ENCODE measurements around the gene GDF10.
A peak's percentile ranks its signal among the peaks of the same experiment; 100 is the strongest.

Gene GDF10

DNA sequence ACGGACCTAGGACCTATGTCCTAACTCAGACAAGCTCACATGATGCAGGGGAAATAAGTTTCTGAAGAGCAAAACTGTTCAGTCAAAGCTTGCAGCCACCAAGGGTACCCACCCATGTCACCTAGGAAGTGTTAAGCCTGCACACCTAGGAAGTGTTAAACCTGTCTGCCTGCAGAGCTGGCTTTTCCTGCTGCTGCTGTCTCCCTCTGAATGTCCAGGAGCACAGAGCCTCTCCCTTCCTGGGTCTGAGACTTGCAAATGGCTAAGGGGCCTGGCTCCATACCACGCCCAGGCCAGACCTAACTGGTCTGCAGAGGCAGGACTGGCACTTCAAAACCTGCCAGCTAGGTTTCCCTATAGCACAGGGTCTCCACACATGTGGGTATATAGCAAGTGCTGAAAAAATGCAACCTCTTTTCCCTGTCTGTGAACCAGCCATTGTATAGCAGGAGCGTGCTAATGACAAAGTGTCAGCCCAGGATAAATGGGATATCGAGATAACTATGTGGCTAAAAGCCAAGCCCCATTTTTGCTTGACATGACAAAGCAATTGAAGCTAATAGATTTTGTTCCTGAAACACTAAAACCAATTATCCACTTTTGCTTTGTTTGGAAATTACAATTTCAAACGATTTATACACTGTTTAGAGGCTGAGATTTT is 23.8 kb downstream of the GDF10 start:
- Histone ChIP-seq H3K27me3 (no peaks in the 10 kb centered on the region), H3K4me3 (ENCODE audit: low read depth, low read length) (no peak overlapping the region), H3K4me1 (peaks cover 7% of the 10 kb centered on the region), H3K36me3 (no peaks in the 10 kb centered on the region), H3K9me3 (no peaks in the 10 kb centered on the region)
- no peak for DNase-seq
- TF ChIP-seq, protein P1, sequence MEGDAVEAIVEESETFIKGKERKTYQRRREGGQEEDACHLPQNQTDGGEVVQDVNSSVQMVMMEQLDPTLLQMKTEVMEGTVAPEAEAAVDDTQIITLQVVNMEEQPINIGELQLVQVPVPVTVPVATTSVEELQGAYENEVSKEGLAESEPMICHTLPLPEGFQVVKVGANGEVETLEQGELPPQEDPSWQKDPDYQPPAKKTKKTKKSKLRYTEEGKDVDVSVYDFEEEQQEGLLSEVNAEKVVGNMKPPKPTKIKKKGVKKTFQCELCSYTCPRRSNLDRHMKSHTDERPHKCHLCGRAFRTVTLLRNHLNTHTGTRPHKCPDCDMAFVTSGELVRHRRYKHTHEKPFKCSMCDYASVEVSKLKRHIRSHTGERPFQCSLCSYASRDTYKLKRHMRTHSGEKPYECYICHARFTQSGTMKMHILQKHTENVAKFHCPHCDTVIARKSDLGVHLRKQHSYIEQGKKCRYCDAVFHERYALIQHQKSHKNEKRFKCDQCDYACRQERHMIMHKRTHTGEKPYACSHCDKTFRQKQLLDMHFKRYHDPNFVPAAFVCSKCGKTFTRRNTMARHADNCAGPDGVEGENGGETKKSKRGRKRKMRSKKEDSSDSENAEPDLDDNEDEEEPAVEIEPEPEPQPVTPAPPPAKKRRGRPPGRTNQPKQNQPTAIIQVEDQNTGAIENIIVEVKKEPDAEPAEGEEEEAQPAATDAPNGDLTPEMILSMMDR (IDR thresholded peaks at IDR 0.05; ENCODE audit: low read depth, low read length) = no peak

- TF ChIP-seq, protein P1 (IDR thresholded peaks at IDR 0.05; ENCODE audit: low read depth, low read length) = no peak
- H3K4me3 ChIP-seq (ENCODE audit: low read depth, low read length) = no peak overlapping the region
- H3K27me3 ChIP-seq = no peaks in the 10 kb centered on the region
- H3K9me3 ChIP-seq = no peaks in the 10 kb centered on the region
- H3K4me1 ChIP-seq = peaks cover 7% of the 10 kb centered on the region
- no peak for DNase-seq
- no peaks in the 10 kb centered on the region for H3K36me3 ChIP-seq
These were observed 25.6 kb downstream of the GDF10 start for GRCh38 chr10:47325303-47326291.

GRCh38 chr10:47326306-47326926 is 26.4 kb downstream of the GDF10 start:
- no peaks in the 10 kb centered on the region for H3K36me3 ChIP-seq
- TF ChIP-seq, protein P1 (IDR thresholded peaks at IDR 0.05; ENCODE audit: low read depth, low read length) = no peak

DNA sequence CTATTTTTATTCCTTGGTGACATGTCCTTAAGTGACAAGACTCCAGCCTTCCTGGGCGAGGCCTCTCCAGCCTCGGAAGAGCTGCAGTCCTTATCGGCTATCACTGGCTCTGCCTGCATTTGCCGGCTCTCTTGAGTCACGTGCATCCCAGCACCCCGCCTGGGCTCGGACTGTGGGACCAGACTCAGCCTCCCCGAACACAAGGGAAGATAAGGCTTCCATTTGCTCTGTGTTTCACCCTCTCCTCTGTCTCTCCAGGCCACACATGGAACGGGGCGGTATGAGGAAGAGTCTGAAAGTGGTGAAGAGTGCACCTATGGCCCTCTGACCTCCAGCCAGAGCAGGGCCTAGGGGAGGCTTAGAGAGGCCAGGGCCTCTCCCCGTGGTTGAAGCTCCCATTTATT is 26.9 kb downstream of the GDF10 start:
- Histone ChIP-seq H3K9me3 (no peaks in the 10 kb centered on the region), H3K36me3 (no peaks in the 10 kb centered on the region), H3K4me3 (ENCODE audit: low read depth, low read length) (no peak overlapping the region), H3K27me3 (no peaks in the 10 kb centered on the region), H3K4me1 (peaks cover 7% of the 10 kb centered on the region)
- TF ChIP-seq, protein P1 (IDR thresholded peaks at IDR 0.05; ENCODE audit: low read depth, low read length) = no peak
- peak; percentile 62 for DNase-seq

More at GRCh38 chr10:47326306-47326926, 26.4 kb downstream of the GDF10 start:
- Histone ChIP-seq H3K27me3 (no peaks in the 10 kb centered on the region), H3K9me3 (no peaks in the 10 kb centered on the region), H3K4me1 (peaks cover 7% of the 10 kb centered on the region), H3K4me3 (ENCODE audit: low read depth, low read length) (no peak overlapping the region)
- DNase-seq = no peak

- TF ChIP-seq, protein P1 (IDR thresholded peaks at IDR 0.05; ENCODE audit: low read depth, low read length) = no peak
- H3K36me3 ChIP-seq = no peaks in the 10 kb centered on the region
- no peak for DNase-seq
- H3K4me1 ChIP-seq = peaks cover 7% of the 10 kb centered on the region
- H3K4me3 ChIP-seq (ENCODE audit: low read depth, low read length) = no peak overlapping the region
- H3K27me3 ChIP-seq = no peaks in the 10 kb centered on the region
- H3K9me3 ChIP-seq = no peaks in the 10 kb centered on the region
These were observed 29.9 kb downstream of the GDF10 start for GRCh38 chr10:47329855-47330254.
